Esophagus muscularis mucosa (tissue), 3 donors: ENCODE data around the gene PPP1CB.

Source experiments
- CTCF ChIP-seq, 3 experiments: fragments of 200-600 bp in 2 of 3; fragments of 450-650 bp in 1 of 3; sonication (generic) in 2 of 3; IDR thresholded peaks; one replicate each; pipeline ENCODE4 v1.5.1; 2017 to 2019; ENCODE audit warnings: antibody characterized with exemption in 3 of 3, mild to moderate bottlenecking in 2 of 3, moderate library complexity in 1 of 3
- POLR2AphosphoS5 ChIP-seq, 2 donors: sonication (generic); formaldehyde crosslinking; IDR thresholded peaks; one replicate each; pipeline ENCODE4 v1.6.1; 2017; ENCODE audit warnings: antibody characterized with exemption in 2 of 2

- TF ChIP-seq CTCF (IDR thresholded peaks at IDR 0.05) (no peak), POLR2AphosphoS5 (IDR thresholded peaks at IDR 0.05) (no peak)
Measured at GRCh38 chr2:28707592-28707991, 44.0 kb upstream of the PPP1CB start.
